OCI-LY3 (cell line): ENCODE data around the gene ACOX1.
A peak's percentile ranks its signal among the peaks of the same experiment; 100 is the strongest.

Experiments
- H2AFZ ChIP-seq: fragments of 200-600, 300-600 bp; shearing (Covaris generic); 2 replicates; pipeline ENCODE4 v1.6.0; 2014; ENCODE audit warnings: antibody characterized with exemption, low read depth, low read length
- H3K27ac ChIP-seq: fragments of 200-600, 300-600 bp; sonication (generic); 2 replicates; pipeline ENCODE4 v1.5.1; 2014; ENCODE audit warnings: mild to moderate bottlenecking, low read length, moderate library complexity, mixed read lengths
- H3K27me3 ChIP-seq: fragments of 200-600, 300-600 bp; sonication (generic); 2 replicates; pipeline ENCODE4 v1.6.1; 2014; ENCODE audit warnings: low read depth, low read length, mixed read lengths
- H3K36me3 ChIP-seq: fragments of 200-600, 300-600 bp; sonication (generic); replicated peaks from 2 replicates; pipeline ENCODE3; 2014; ENCODE audit warnings: low read depth, low read length, mixed read lengths
- H3K4me1 ChIP-seq: fragments of 300-600, 200-600 bp; sonication (generic); 2 replicates; pipeline ENCODE4 v1.6.1; 2014; ENCODE audit warnings: low read length, mixed read lengths
- H3K4me2 ChIP-seq: fragments of 200-600, 300-600 bp; sonication (generic); 2 replicates; pipeline ENCODE4 v1.6.1; 2014; ENCODE audit warnings: low read length, mixed read lengths
- H3K4me3 ChIP-seq: fragments of 300-600, 200-600 bp; sonication (generic); 2 replicates; pipeline ENCODE4 v1.5.1; 2014; ENCODE audit warnings: antibody characterized with exemption, mild to moderate bottlenecking, low read length, moderate library complexity
- H3K79me2 ChIP-seq: fragments of 300-600, 200-600 bp; shearing (Covaris generic); 2 replicates; pipeline ENCODE4 v1.6.1; 2014; ENCODE audit warnings: mild to moderate bottlenecking, low read length, mixed read lengths
- H3K9ac ChIP-seq: fragments of 300-600, 200-600 bp; shearing (Covaris generic); 2 replicates; pipeline ENCODE4 v1.6.0; 2014; ENCODE audit warnings: mild to moderate bottlenecking, low read length, moderate library complexity
- H3K9me3 ChIP-seq: fragments of 200-600, 300-600 bp; shearing (Covaris generic); 2 replicates; pipeline ENCODE4 v1.6.1; 2014; ENCODE audit warnings: low read length, mixed read lengths; ENCODE audit not compliant: insufficient read depth
- H4K20me1 ChIP-seq: fragments of 200-600, 300-600 bp; sonication (generic); 2 replicates; pipeline ENCODE4 v1.6.1; 2016; ENCODE audit warnings: low read length, mixed read lengths; ENCODE audit not compliant: insufficient read depth
- CTCF ChIP-seq: fragments of 200-600, 300-600 bp; sonication (generic); IDR thresholded peaks from 2 replicates; pipeline ENCODE4 v1.5.1; 2014; ENCODE audit warnings: antibody characterized with exemption, low read length, low read depth
- EZH2phosphoT487 ChIP-seq: fragments of 200-600 bp; shearing (Covaris generic); IDR thresholded peaks from 2 replicates; pipeline ENCODE4 v1.6.1; 2018; ENCODE audit warnings: antibody characterized with exemption, mixed run types, low read depth

The ACOX1 gene

GRCh38 chr17:76007850-76008165 is 28.8 kb upstream of the ACOX1 start:
- no peaks in the 10 kb centered on the region for H3K36me3 ChIP-seq
- H3K79me2 ChIP-seq: no peaks in the 10 kb centered on the region
- no peaks in the 10 kb centered on the region for H4K20me1 ChIP-seq
- no peak overlapping the region for H3K9ac ChIP-seq
- H3K4me3 ChIP-seq: no peak overlapping the region
- H3K27me3 ChIP-seq: no peaks in the 10 kb centered on the region
- H3K9me3 ChIP-seq: no peaks in the 10 kb centered on the region
- no peak overlapping the region for H3K27ac ChIP-seq
- H2AFZ ChIP-seq: no peak overlapping the region
- TF ChIP-seq CTCF: no peak
- no peak overlapping the region for H3K4me2 ChIP-seq
- H3K4me1 ChIP-seq: no peaks in the 10 kb centered on the region

- Histone ChIP-seq H4K20me1 (no peaks in the 10 kb centered on the region), H3K4me2 (no peak overlapping the region), H3K79me2 (no peaks in the 10 kb centered on the region), H3K4me3 (no peak overlapping the region), H3K4me1 (no peaks in the 10 kb centered on the region), H3K27ac (no peak overlapping the region), H3K9me3 (no peaks in the 10 kb centered on the region), H3K9ac (no peak overlapping the region), H3K36me3 (no peaks in the 10 kb centered on the region), H3K27me3 (no peaks in the 10 kb centered on the region), H2AFZ (no peak overlapping the region)
- TF ChIP-seq CTCF: no peak
- TF ChIP-seq EZH2phosphoT487: no peak
These were observed 28.3 kb upstream of the ACOX1 start for GRCh38 chr17:76007131-76007849.

- TF ChIP-seq EZH2phosphoT487 (no peak), CTCF (peak; percentile 85)
- no peaks in the 10 kb centered on the region for H3K36me3 ChIP-seq
- no peak overlapping the region for H2AFZ ChIP-seq
- H3K4me1 ChIP-seq: no peaks in the 10 kb centered on the region
- no peak overlapping the region for H3K9ac ChIP-seq
- no peak overlapping the region for H3K4me2 ChIP-seq
- H4K20me1 ChIP-seq: no peaks in the 10 kb centered on the region
- H3K27ac ChIP-seq: no peak overlapping the region
- no peaks in the 10 kb centered on the region for H3K27me3 ChIP-seq
- H3K4me3 ChIP-seq: no peak overlapping the region
- H3K79me2 ChIP-seq: no peaks in the 10 kb centered on the region
- no peaks in the 10 kb centered on the region for H3K9me3 ChIP-seq
These were observed 26.5 kb upstream of the ACOX1 start for GRCh38 chr17:76005263-76006149.

- H2AFZ ChIP-seq: no peak overlapping the region
- H3K4me3 ChIP-seq: no peak overlapping the region
- no peaks in the 10 kb centered on the region for H3K36me3 ChIP-seq
- H3K27me3 ChIP-seq: no peaks in the 10 kb centered on the region
- no peaks in the 10 kb centered on the region for H4K20me1 ChIP-seq
- no peak overlapping the region for H3K9ac ChIP-seq
- no peak for TF ChIP-seq CTCF
- no peak for TF ChIP-seq EZH2phosphoT487
- no peaks in the 10 kb centered on the region for H3K9me3 ChIP-seq
- H3K4me2 ChIP-seq: no peak overlapping the region
- no peaks in the 10 kb centered on the region for H3K79me2 ChIP-seq
- no peak overlapping the region for H3K27ac ChIP-seq
- no peaks in the 10 kb centered on the region for H3K4me1 ChIP-seq
These were observed 25.8 kb upstream of the ACOX1 start for GRCh38 chr17:76004750-76005262.
